DMS79 (cell line): Measurements from ENCODE around the gene MYO15A.
A peak's percentile ranks its signal among the peaks of the same experiment; 100 is the strongest.
"Not testable (repeated sequence)": the region's sequence is repeated elsewhere in the genome, so short reads cannot be mapped to it uniquely, and the experiment has no call there.

ENCODE experiments used
- DNase-seq: peaks from one replicate; lab custom pipeline; 2025; lab: John Stamatoyannopoulos, UW

MYO15A gene

DNA sequence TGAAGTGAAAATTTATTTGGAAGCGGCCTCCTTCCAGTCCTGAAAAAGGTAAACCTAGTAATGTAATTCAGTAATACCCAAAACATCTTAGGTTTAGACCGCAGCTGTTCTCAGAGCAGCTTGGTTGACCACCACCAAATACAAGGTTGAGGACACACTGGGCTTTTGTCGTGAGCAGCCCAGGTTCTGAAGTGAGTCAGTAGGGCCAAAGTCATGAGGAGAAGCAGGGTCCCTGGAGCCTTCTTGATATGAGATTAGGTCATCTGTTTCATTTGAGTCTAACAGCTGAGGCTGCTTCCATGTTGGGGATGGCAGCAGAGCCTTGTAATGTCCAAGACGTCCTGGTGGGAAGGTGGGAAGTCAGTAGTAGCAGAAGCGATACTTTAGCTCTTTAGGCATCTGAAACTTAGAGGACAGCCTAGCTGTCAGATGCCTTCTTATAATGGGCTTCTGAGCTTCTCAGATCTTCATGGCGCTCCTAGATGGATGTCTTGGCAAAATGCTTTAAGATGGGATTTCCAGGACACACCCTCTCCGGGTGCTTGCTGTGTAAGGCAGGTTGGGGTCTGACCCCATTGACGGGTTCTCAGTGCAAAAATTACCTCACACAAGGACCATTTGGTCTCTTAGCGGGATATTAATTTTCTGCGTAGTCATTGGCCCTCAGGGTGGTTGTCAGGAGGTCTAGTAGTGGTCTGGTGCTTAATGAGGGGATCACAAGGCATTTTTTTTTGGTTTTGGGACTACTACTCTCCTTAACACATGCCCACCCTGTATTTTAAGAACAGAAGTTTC lies 77.5 kb downstream of the MYO15A start:
- DNase-seq = no peak

DNA sequence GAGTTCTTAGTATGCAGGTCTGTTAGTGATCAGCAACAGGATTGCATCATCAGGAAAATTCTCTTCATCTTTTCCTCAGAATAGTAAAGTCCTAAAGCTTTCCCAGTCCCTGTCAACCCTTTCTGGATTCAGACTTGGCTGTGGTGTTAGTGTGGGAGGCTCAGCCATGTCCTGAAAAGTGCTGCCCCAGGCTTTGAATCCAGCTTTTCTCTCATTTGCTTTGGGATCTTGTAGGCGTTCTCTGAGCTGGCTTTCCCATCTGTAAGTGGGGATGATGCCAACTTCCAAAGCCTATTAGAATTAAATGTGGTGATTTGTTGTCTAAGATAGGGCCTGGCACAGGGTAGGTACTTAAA lies 78.0 kb downstream of the MYO15A start:
- DNase-seq = no peak

DNA sequence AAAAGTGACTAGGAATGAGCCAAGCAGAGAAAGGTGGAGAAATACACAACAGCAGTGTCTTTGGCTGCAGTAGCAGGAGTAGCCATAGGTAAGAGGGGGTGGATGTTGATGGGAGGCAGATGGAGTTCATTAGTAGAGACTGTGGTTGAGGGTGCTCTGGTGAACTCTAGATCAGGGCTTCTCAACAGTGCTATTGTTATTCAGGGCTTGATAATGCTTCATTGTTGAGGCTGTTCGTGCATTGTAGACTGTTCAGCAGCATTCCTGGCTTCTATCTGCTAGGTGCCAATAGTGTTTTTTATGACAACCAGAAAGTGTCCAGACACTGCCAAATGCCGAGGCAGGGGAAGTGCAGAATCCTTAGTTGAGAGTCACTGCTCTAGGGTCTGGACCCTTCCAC lies 78.7 kb downstream of the MYO15A start:
- DNase-seq = no peak

DNA sequence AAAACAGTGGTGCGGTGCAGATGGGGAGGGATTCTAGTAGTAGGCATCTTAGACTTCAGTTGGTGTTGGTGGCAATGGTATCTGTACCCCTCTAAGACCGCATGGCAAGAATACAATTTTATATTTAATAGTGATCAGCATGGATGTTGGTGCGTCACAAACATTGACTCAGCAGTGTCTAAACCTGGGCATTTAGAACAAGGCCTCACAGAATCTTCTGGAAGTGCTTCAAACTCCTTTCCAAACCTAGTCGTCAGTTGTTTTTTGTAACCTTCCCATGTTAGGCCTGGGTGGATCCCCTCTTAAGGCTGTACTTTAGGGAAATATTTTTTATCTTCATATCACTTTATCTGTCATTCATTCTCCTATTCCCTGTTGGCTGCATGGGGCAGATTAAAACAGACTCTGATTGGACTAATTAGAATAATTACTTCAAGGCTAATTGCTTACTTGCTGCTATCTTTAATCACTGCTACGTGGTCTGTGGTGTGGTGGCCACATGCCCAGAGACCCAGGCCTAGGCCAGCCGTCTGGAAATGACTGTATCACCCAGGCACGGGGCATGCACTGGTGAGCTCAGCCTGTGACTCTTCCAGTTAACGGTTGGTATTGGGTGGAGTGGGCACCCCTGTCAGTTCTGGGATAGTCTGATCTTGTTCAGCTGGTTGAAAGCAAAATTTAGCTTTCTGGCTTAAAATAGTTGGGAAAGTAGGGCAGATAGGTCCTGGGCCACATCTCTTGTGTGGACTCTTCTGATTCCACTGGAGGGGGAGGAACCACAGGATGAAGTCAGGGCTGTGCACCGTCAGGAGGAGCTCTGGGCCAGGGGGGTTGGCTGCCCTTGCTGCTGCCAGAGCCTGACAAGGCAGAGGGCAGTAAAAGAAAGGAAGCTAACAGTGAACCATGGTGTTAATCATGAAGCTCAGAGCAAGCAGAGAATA lies 79.5 kb downstream of the MYO15A start:
- DNase-seq = no peak

DNA sequence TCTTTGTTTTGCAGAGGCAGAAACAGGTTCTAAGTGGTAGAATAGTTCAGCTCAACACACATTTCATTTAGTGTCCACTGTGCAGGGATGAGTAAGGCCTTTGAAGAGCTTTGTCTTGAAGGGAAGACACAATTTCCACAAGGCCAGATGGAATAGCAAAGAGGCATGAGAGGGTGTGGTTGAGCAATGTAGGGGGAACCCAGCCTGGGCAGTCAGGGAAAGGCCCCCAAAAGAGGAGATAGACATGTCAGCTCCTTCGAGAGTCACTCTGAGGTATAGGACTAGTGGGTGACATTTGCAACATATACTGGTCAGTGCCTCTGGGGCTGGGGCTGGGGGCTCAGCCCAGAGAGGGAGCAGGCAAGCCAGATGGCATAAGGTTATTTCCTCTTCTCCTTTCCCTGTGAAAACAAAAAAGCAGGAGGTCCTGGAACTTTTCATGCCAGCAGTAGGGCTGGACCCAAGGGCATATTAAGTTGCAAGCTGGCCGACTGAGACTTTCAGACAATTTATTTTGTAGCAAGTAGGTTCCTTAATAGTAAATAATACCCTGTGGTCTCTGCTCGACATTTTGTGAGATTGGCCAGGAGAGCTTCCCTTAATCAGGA lies 82.2 kb downstream of the MYO15A start:
- no peak for DNase-seq

DNA sequence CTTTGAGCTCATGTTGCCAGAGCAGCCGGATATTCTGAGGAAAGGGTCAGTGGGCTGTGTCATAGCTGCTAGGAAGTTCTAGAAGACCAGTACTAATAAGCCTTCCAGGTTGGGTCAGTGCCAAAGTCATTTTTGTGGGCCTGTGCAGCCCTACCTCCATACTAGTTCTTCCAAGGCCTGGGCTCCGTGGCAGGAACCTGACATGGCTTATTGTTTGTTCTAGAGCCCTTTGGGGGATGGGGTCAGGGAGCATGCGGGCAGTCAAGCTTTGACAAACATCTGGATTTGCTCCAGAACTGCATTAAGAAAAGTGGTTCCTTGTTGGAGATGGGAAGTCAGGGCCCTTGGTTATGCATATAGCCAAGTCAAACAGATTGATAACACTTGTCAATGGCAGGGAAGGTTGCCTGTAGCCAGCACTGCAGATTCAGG lies 82.7 kb downstream of the MYO15A start:
- no peak for DNase-seq

DNA sequence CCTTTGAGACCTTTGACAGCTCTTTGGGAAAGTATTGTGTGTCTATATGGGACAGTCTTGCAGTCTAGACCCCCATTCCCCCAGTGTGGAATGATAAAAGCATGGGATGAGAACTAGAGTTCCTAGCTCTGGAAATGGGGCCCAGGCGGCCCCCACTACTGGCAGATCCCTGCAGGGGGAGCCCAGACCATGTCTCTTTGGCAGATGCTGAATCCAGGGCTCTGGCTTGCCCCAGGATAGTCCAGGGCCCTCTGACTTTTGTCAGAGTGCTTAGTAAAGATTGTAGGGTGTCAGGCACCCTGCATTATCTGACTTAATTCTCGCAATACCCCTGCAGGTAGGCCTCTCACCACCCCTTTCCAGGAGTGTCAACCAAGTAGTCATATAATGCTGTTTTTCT lies 83.4 kb downstream of the MYO15A start:
- no peak for DNase-seq

DNA sequence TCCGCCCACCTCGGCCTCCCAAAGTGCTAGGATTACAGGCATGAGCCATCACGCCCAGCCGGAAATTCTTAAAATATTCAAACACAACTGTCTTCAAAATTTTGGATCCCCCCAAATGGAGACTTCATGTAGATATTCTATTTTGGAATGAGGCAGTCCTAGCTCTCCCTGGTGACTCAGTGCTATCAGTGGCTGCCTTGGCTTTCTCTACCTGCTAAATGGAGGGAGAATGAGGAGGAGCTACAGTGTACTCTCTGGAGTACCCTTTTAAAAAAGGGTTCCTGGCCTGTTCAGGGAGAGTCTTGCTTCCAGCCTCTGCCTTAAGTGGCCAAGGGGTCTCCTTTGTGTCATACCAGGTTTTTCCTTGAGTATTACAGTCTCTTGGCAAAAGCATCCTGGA lies 85.8 kb downstream of the MYO15A start:
- DNase-seq = no peak

DNA sequence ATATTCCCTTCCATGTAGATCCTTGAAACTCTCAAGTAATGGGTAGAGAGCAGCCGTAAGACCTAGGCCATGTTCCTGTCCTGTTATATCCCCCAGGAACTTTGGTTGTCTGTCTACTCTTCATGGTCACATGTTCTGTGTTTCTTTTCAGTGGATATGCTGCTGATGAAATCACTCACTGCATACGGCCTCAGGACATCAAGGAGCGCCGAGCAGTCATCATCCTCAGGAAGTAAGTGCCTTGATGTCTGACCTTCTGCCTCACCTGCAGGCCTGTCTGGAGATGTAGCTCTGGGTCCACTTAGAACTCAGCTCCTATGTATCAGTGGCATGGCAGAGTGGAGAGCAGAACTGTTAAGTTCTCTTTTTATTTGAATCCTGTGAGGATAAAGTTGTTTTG lies 86.2 kb downstream of the MYO15A start:
- DNase-seq = no peak

DNA sequence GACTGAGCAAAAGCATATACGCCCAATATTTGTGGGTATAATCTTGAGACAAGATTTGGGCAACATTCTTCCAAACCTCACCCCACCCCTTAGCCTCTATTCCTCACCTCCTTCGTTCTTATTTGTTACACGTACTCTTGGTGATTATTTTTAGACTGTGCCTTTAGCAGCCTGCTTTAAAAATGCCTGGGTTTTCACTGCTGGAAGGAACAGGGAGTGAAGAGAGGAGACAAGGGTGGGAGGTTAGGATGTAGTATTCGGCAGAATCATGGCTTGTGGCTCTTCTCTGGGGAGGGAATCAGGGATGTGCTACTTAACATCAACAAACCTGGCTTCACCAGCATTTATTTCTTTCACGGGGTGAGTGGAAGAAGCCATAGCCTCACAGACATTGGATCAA lies 86.7 kb downstream of the MYO15A start:
- DNase-seq = no peak

DNA sequence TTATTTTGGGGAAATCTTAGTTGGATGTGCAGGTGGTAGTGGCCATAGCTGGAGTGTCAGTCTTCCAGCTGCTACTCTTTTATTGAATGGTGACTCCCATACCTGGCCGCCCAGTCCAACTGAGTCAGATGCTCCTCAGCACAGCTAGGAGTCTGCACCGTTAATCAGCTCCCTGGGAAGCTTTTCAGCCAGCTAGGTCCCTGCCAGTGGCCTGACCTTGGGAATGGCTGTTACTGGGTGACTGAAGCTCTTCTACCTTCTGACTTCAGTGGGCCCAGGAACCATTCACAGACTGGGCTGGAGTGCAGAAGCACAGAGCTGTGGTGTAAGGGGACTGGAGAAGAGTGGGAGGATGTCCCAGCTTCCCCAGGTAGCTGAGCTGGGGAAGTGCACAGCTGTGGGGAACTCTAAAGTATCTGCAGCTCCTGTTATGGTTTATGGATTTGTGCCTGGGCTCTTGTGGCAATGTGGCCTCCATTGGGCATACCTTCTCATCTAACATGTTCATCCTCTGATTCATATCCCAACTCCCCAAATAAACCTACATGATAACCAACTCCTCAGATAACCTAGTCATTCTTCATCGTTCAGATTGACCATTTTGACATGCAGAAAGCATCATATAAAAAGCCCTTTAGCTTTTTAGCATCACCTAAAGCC lies 89.1 kb downstream of the MYO15A start:
- no peak for DNase-seq

DNA sequence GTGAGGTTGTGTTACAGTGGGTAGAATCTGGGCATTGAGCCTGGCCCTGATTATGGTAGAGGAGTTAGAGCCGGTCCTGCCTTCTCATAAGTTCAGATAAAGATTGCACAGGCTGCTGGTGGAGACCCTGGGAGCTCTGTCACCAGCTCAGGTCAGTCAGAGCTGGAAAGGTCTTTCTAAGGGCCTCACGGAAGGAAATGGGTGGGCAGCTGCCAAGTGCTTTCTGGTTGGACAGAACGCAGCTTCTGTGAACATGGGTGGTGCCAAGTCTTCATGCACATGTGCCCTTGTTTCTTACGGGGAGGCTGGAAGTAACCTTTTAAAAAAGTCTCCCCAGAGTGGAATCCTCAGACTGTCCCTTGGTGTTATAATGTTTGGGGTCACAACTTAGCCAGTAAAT lies 90.0 kb downstream of the MYO15A start:
- no peak for DNase-seq

DNA sequence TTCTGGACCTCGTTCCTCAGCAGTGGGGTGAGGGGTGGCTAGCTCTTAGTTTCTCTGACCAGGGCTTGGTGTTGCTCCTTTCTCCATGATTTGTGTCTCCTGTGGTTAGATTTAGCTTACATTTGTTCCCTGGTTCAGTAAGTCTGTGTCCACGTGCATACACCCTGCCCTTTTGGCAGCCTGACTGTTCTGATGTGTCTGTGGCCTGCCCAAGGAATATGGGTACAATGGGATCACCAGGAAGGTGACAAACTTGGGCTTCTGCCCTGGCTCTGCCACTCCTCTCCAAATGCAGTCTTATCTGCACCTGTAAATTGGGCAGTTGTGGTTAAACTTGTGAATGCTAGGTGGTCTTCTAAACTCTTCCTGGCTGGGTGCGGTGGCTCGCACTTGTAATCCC lies 92.6 kb downstream of the MYO15A start:
- no peak for DNase-seq

DNA sequence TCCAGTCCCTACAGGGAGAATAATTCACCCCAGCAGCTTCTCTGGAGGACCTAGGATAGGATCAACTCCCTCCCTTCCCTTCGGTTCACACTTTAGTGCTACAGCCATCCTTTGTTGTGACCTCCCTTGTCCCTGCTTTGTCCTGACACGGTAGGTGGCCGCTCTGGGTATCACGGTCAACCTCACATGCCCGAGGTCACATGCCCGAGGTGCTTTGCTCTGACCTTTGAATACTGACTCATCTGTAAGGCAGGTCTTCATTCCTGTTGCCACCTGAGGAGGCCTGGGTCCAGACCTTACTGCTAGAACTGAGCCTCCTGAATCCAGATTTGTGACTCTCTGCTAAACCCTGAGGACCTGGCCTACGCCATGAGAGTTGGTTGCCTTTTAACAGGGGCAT lies 94.8 kb downstream of the MYO15A start:
- DNase-seq = no peak

DNA sequence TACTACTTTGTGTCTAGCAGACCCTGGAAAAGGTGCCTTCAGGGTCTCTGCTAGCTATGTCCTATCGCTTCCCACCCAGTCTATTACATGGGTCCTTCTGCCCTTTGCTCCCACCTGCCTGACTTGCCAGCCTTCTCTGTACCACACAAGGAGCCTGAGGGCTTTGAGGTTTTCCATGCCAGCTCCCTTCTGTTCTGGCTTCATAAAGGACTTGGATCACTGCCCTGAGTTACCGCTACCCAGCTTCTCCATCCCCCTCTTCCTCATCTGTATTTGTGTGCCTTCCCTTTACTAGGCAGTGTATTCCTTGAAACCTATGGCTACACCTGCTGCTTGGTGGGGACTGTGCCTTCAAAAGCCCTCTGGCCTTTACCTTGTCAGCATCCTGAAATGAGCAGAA lies 97.3 kb downstream of the MYO15A start:
- DNase-seq = no peak

DNA sequence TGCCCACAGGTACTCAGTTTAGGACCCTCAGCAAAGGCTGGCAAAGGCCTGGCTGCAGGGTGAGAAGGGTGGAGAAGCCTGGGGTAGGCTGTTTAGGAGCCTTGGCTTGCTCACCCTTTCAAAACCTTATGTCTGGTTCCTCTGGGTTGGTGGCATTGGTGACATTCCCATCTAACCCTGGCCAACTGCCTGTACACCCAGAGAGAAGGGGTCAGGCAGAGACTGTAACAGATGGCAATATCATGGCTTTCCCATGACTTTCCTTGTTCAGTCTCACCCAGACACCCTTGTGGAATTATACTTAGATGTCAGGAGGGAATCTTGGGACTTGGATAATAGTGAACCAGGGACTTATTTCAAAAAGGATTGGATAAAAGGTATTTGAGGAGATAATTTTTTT lies 98.4 kb downstream of the MYO15A start:
- no peak for DNase-seq

DNA sequence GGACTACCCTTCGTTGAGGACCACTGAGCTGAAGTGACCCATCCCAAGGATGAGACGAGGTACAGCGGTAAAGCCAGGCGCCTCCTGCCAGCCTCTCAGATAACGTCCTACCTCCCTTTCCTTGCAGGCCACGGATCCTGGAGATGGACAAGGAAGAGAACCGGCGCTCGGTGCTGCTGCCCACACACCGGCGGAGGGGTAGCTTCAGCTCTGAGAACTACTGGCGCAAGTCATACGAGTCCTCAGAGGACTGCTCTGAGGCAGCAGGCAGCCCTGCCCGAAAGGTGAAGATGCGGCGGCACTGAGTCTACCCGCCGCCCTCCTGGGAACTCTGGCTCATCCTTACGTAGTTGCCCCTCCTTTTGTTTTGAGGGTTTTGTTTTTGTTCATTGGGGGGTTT lies 99.5 kb downstream of the MYO15A start:
- DNase-seq = no peak

DNA sequence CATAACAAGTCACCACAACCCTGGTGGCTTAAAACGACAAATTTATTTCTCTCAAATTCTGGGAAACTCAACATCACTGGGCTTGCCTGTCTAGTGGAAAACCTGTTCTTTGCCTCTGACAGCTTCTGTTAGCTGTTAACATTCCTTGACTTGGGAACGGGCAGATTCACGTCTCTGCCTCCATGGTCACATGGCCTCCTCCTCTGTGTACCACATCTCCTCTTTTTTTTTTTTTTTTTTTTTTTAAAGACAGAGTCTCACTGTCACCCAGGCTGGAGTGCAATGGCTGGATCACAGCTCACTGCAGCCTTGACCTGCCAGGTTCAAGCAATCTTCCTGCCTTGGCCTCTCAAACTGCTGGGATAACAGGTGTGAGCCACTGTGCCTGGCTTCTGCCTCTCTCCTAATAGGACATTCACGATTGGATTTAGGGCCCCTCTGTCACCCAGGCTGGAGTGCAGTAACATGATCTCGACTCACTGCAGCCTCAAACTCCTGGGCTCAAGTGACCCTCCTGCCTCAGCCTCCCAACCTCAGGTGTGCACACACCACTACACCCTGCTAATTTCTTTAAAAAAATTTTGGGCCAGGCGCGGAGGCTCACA lies 105.2 kb downstream of the MYO15A start:
- no peak for DNase-seq

DNA sequence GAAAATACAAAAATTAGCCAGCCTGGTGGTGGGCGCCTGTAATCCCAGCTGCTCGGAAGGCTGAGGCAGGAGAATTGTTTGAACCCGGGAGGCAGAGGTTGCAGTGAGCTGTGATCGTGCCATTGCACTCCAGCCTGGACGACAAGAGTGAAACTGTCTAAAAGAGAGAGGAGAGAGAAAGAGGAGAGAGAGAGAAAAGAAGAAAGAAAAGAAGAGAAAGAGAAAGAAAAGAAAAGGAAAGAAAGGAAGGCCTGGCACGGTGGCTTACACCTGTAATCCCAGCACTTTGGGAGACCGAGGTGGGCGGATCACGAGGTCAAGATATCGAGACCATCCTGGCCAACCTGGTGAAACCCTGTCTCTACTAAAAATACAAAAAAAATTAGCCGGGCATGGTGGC lies 108.3 kb downstream of the MYO15A start:
- DNase-seq = not testable (repeated sequence)

DNA sequence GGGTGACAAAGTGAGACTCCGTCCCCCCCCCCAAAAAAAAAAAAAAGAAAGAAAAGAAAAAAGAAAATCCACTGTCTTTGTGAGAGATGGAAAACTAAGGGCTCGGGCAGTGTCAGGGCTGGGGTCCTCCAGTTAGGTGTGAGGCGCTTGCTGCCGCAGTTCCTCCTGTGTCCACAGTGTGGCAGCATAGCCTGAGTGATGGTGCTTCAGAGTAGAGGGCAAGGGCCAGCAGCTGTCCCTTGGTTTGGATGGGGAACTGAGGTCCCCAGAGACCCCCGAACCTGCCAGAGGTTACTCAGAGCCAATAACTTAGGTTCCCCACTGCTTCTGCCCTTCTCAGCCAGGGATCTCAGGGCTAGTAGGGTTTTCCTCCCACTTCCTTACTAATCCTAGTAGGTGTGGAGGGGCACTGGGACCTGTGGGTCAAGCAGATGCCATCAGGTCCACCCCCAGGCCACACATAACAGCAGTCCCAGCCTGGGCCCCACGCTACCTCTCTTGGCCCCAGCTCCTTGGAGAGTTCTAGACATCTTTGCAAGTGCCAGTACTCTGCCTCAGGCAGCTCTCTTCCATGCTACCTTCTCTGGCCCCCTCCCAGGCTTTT lies 109.0 kb downstream of the MYO15A start:
- DNase-seq = peak; percentile 11

DNA sequence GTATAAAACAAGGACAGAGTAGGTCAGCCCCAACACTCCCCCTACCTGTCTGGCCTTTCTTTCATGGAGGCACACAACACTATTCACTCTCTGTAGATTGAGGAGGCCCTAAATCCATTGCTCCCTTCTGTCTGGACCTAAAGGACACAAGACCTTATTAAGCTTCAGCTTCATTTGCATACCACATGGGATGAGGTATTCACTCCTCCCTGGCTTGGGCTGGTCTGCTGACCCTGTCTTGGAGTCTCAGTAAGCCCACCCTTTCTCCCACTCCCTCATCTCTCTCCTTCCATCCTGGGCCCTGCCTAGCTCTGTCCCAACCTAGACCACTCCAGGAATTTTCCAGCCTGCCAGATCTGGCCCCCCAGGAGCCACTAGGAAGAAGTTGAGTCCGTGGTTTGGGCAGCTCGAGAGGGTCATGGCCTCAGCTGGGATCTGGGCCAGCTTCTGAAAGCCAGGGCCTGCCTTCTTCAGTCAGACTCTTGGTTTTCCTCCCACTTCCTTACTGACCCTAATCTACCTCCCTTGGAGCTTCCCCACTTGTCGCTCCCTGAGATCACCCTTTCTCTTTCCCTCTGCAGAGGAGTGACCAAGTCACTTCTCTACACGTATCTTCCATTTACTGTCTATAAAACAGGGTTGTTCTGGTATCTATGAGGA lies 110.3 kb downstream of the MYO15A start:
- no peak for DNase-seq
